Smooth muscle cell (in vitro differentiated cells): ENCODE measurements around the gene TAS2R30. TPM values are rescaled to one million over a fixed set of nuclear protein-coding genes. Genes with fewer than 3 reads are reported as not detected.

Experiments used
- DNase-seq: peaks from one replicate; lab custom pipeline; 2025; ENCODE audit not compliant: unreplicated experiment; lab: John Stamatoyannopoulos, UW
- H2AFZ ChIP-seq: fragments of 200-600 bp; sonication (generic); 2 replicates; pipeline ENCODE4 v1.6.0; 2016; ENCODE audit warnings: antibody characterized with exemption, low read depth, mild to moderate bottlenecking
- H3F3A ChIP-seq: fragments of 200-600 bp; sonication (generic); 2 replicates; pipeline ENCODE4 v1.6.0; 2017; ENCODE audit warnings: antibody characterized with exemption, low read depth
- H3K27ac ChIP-seq: fragments of 200-600 bp; sonication (generic); 2 replicates; pipeline ENCODE4 v1.5.1; 2016; ENCODE audit warnings: low read depth, mild to moderate bottlenecking
- H3K27me3 ChIP-seq: fragments of 200-600 bp; sonication (generic); 2 replicates; pipeline ENCODE4 v1.6.1; 2016; ENCODE audit warnings: low read depth, mild to moderate bottlenecking
- H3K36me3 ChIP-seq: fragments of 200-600 bp; sonication (generic); 2 replicates; pipeline ENCODE4 v1.5.1; 2016; ENCODE audit warnings: low read depth
- H3K4me1 ChIP-seq: fragments of 200-600 bp; sonication (generic); 2 replicates; pipeline ENCODE4 v1.5.1; 2016; ENCODE audit warnings: low read depth
- H3K4me2 ChIP-seq: fragments of 200-600 bp; sonication (generic); 2 replicates; pipeline ENCODE4 v1.6.0; 2016; ENCODE audit warnings: mild to moderate bottlenecking
- H3K4me3 ChIP-seq: fragments of 200-600 bp; sonication (generic); 2 replicates; pipeline ENCODE4 v1.5.1; 2016; ENCODE audit warnings: mild to moderate bottlenecking
- H3K79me2 ChIP-seq: fragments of 200-600 bp; sonication (generic); 2 replicates; pipeline ENCODE4 v1.6.0; 2016; ENCODE audit warnings: low read depth, mild to moderate bottlenecking
- H3K9ac ChIP-seq: fragments of 200-600 bp; sonication (generic); 2 replicates; pipeline ENCODE4 v1.6.0; 2016; ENCODE audit warnings: low read depth
- H3K9me3 ChIP-seq: fragments of 200-600 bp; sonication (generic); replicated peaks from 2 replicates; pipeline ENCODE4 v1.5.1; 2016; ENCODE audit warnings: low read depth
- H4K20me1 ChIP-seq: fragments of 200-600 bp; sonication (generic); 2 replicates; pipeline ENCODE4 v1.6.0; 2016; ENCODE audit warnings: low read depth
- CTCF ChIP-seq: fragments of 200-600 bp; sonication (generic); IDR thresholded peaks from 2 replicates; pipeline ENCODE4 v1.5.1; 2017; ENCODE audit warnings: borderline replicate concordance, mild to moderate bottlenecking, antibody characterized with exemption; ENCODE audit not compliant: insufficient read depth, poor library complexity, severe bottlenecking
- WGBS: methylation state at CpG from one replicate; pipeline ENCODE4 v1.1.7; 2016; ENCODE audit warnings: low lambda C conversion rate; 5-methylcytosine and 5-hydroxymethylcytosine counted together
- polyA plus RNA-seq: library from polyadenylated mRNA; unstranded; fragments of >200 nt; fragmentation: Nextera tagmentation; extraction: Ambion mirVana; gene quantifications from 2 replicates; pipeline ENCODE4 v1.2.1, GENCODE V29; 2016
- small RNA-seq: library from RNA; depleted of rRNA; stranded (forward); fragments of <200 nt; gene quantifications from one replicate; pipeline ENCODE3, GENCODE V24; 2014
- total RNA-seq: library from RNA; depleted of rRNA; stranded (reverse); fragments of >200 nt; gene quantifications from 2 replicates; pipeline ENCODE4 v1.2.3, GENCODE V29; 2014

The TAS2R30 gene
- total and polyA plus RNA-seq, 2 experiments from 2014 or later = 2.2 TPM; not detected in 1

GRCh38 chr12:11092128-11092527, 42.3 kb downstream of the TAS2R30 start, which contains the start of gene TAS2R43:
TSS of gene TAS2R43 (minus strand) at chr12:11092313. CDS start at chr12:11092229, 84 bp downstream.
- Histone ChIP-seq H3K4me2 (no peak within 1 kb of the TSS), H4K20me1 (no peaks in the 10 kb centered on the region), H3K4me1 (no peaks in the 10 kb centered on the region), H3K36me3 (no peaks in the 10 kb centered on the region), H2AFZ (no peak within 1 kb of the TSS), H3K27me3 (no peaks in the 10 kb centered on the region), H3K27ac (no peak within 1 kb of the TSS), H3K9me3 (no peaks in the 10 kb centered on the region), H3K9ac (no peak within 1 kb of the TSS), H3K79me2 (no peaks in the 10 kb centered on the region), H3K4me3 (no peak within 1 kb of the TSS), H3F3A (no peaks in the 10 kb centered on the region)
- 94% methylated on average over 6 of the region's 6 CpGs for WGBS
- no peak for TF ChIP-seq CTCF
- no peak for DNase-seq

GRCh38 chr12:11089246-11089645, 45.2 kb downstream of the TAS2R30 start:
- H4K20me1 ChIP-seq = no peaks in the 10 kb centered on the region
- WGBS = 93% methylated on average over 5 of the region's 5 CpGs

GRCh38 chr12:11085419-11085818, 49.0 kb downstream of the TAS2R30 start:
- H3K27ac ChIP-seq = no peak overlapping the region
- TF ChIP-seq CTCF = no peak

More at GRCh38 chr12:11089246-11089645, 45.2 kb downstream of the TAS2R30 start:
- no peaks in the 10 kb centered on the region for H3K79me2 ChIP-seq
- no peaks in the 10 kb centered on the region for H3K36me3 ChIP-seq
- DNase-seq = no peak
- H3K27ac ChIP-seq = no peak overlapping the region
- H3F3A ChIP-seq = no peaks in the 10 kb centered on the region
- no peak overlapping the region for H3K9ac ChIP-seq
- H3K27me3 ChIP-seq = no peaks in the 10 kb centered on the region
- H2AFZ ChIP-seq = no peak overlapping the region
- no peak for TF ChIP-seq CTCF
- H3K4me2 ChIP-seq = no peak overlapping the region
- no peak overlapping the region for H3K4me3 ChIP-seq
- no peaks in the 10 kb centered on the region for H3K4me1 ChIP-seq
- no peaks in the 10 kb centered on the region for H3K9me3 ChIP-seq

More at GRCh38 chr12:11085419-11085818, 49.0 kb downstream of the TAS2R30 start:
- H3K9ac ChIP-seq = no peak overlapping the region
- no peaks in the 10 kb centered on the region for H3K79me2 ChIP-seq
- H2AFZ ChIP-seq = no peak overlapping the region
- no peak for DNase-seq
- no peak overlapping the region for H3K4me3 ChIP-seq
- no peaks in the 10 kb centered on the region for H4K20me1 ChIP-seq
- H3K9me3 ChIP-seq = no peaks in the 10 kb centered on the region
- H3K4me2 ChIP-seq = no peak overlapping the region
- H3K36me3 ChIP-seq = no peaks in the 10 kb centered on the region
- no peaks in the 10 kb centered on the region for H3F3A ChIP-seq
- H3K4me1 ChIP-seq = no peaks in the 10 kb centered on the region
- no peaks in the 10 kb centered on the region for H3K27me3 ChIP-seq
- WGBS = 98% methylated on average over 3 of the region's 3 CpGs

Small RNA genes within 50 kb of the gene (small RNA-seq; reads per million reads assigned to genes)
- gene AC018630.1 = not detected

Other genes with a start within 250 kb of the TAS2R30 start
- gene TAS2R13, start 225.1 kb downstream of the TAS2R30 start, total RNA-seq = 1.8 and 2.7 TPM in 2 replicates
- gene TAS2R13, start 225.1 kb downstream of the TAS2R30 start, polyA plus RNA-seq = not detected in 2 replicates
- gene PRH2, start 205.4 kb downstream of the TAS2R30 start, total RNA-seq = not detected in 2 replicates
- 0.33 TPM in 1 of 2 replicates, not detected in the other for gene PRH2, start 205.4 kb downstream of the TAS2R30 start, polyA plus RNA-seq
- 5.8 and 7.1 TPM in 2 replicates for gene TAS2R14, start 195.4 kb downstream of the TAS2R30 start, total RNA-seq
- gene TAS2R14, start 195.4 kb downstream of the TAS2R30 start, polyA plus RNA-seq = 1.2 and 2.5 TPM in 2 replicates
- gene TAS2R50, start 147.7 kb downstream of the TAS2R30 start, total RNA-seq = 1.8 and 6.3 TPM in 2 replicates
- 0.78 TPM in 1 of 2 replicates, not detected in the other for gene TAS2R50, start 147.7 kb downstream of the TAS2R30 start, polyA plus RNA-seq
- gene TAS2R20, start 136.3 kb downstream of the TAS2R30 start, total RNA-seq = 1.4 and 5.6 TPM in 2 replicates
- gene TAS2R20, start 136.3 kb downstream of the TAS2R30 start, polyA plus RNA-seq = not detected in 2 replicates
- 2.3 and 3.8 TPM in 2 replicates for gene TAS2R19, start 112.0 kb downstream of the TAS2R30 start, total RNA-seq
- 0.24 and 0.26 TPM in 2 replicates for gene TAS2R19, start 112.0 kb downstream of the TAS2R30 start, polyA plus RNA-seq
- 4.1 and 5.7 TPM in 2 replicates for gene TAS2R31, start 103.2 kb downstream of the TAS2R30 start, total RNA-seq
- gene TAS2R31, start 103.2 kb downstream of the TAS2R30 start, polyA plus RNA-seq = not detected in 2 replicates
- 3.6 and 5.2 TPM in 2 replicates for gene TAS2R46, start 72.3 kb downstream of the TAS2R30 start, total RNA-seq
- not detected in 2 replicates for gene TAS2R46, start 72.3 kb downstream of the TAS2R30 start, polyA plus RNA-seq
- 0.45 TPM in 1 of 2 replicates, not detected in the other for gene TAS2R43, start 42.3 kb downstream of the TAS2R30 start, total RNA-seq
- gene TAS2R43, start 42.3 kb downstream of the TAS2R30 start, polyA plus RNA-seq = 0.35 TPM in 1 of 2 replicates, not detected in the other
- 9.5 and 10.7 TPM in 2 replicates for gene SMIM10L1, start 36.5 kb upstream of the TAS2R30 start, total RNA-seq
- 9.4 and 11.1 TPM in 2 replicates for gene SMIM10L1, start 36.5 kb upstream of the TAS2R30 start, polyA plus RNA-seq
- not detected in 2 replicates for gene TAS2R42, start 52.3 kb upstream of the TAS2R30 start, total RNA-seq
- gene TAS2R42, start 52.3 kb upstream of the TAS2R30 start, polyA plus RNA-seq = not detected in 2 replicates
- gene PRB3, start 135.1 kb upstream of the TAS2R30 start, total RNA-seq = not detected in 2 replicates
- gene PRB3, start 135.1 kb upstream of the TAS2R30 start, polyA plus RNA-seq = 0.19 and 0.43 TPM in 2 replicates
- gene PRB4, start 175.8 kb upstream of the TAS2R30 start, total RNA-seq = not detected in 2 replicates
- gene PRB4, start 175.8 kb upstream of the TAS2R30 start, polyA plus RNA-seq = not detected in 2 replicates